GM10266 (cell line): ENCODE measurements around the gene HP.

ENCODE experiments used
- DNase-seq: peaks from one replicate; pipeline ENCODE4 v3.0.0; 2012; ENCODE audit errors: extremely low spot score
- CTCF ChIP-seq: IDR thresholded peaks from 2 replicates; pipeline ENCODE4 v1.5.1; 2012; ENCODE audit warnings: mild to moderate bottlenecking, low read depth; ENCODE audit not compliant: control insufficient read depth, insufficient read depth; ENCODE audit errors: missing control alignments

The HP gene

GRCh38 chr16:72108353-72109102 is 54.2 kb downstream of the HP start:
- DNase-seq = no peak
- no peak for TF ChIP-seq CTCF

- TF ChIP-seq CTCF = no peak
- no peak for DNase-seq
Measured at GRCh38 chr16:72109300-72109699, 55.0 kb downstream of the HP start.

GRCh38 chr16:72109966-72110530 is 55.7 kb downstream of the HP start:
- TF ChIP-seq CTCF = no peak
- DNase-seq = no peak
